NB4 (cell line): ENCODE results near the gene TCF7L2.

ENCODE experiments used
- DNase-seq: peaks from one replicate; pipeline ENCODE4 v3.0.0; 2010; ENCODE audit warnings: low read depth
- H3K4me3 ChIP-seq: one replicate; pipeline ENCODE4 v1.5.1; 2011; ENCODE audit warnings: mild to moderate bottlenecking, low read depth, low read length, moderate library complexity
- CTCF ChIP-seq: IDR thresholded peaks from one replicate; pipeline ENCODE4 v1.5.1; 2012; ENCODE audit warnings: low read depth, low read length
- MAX ChIP-seq: IDR thresholded peaks from 2 replicates; pipeline ENCODE4 v1.6.1; 2011; ENCODE audit warnings: low read depth, low read length
- MYC ChIP-seq: IDR thresholded peaks from 2 replicates; pipeline ENCODE4 v1.6.1; 2011; ENCODE audit warnings: low read depth, low read length
- POLR2A ChIP-seq: IDR thresholded peaks from 2 replicates; pipeline ENCODE4 v1.6.1; 2011; ENCODE audit warnings: mild to moderate bottlenecking; ENCODE audit not compliant: insufficient read length; ENCODE audit errors: extremely low read depth

The TCF7L2 gene

GRCh38 chr10:113149626-113150025 lies 199.6 kb downstream of the TCF7L2 start:
- DNase-seq = no peak
- TF ChIP-seq POLR2A (no peak), MAX (no peak), MYC (no peak), CTCF (no peak)

GRCh38 chr10:113151190-113151666 lies 201.2 kb downstream of the TCF7L2 start:
- H3K4me3 ChIP-seq = no peak overlapping the region
- no peak; the same call in 1 of the 2 replicates for TF ChIP-seq MYC
- peak; percentile 82 for TF ChIP-seq MAX
- no peak for TF ChIP-seq CTCF
- TF ChIP-seq POLR2A = no peak
- DNase-seq = peak; percentile 55

More at GRCh38 chr10:113149626-113150025, 199.6 kb downstream of the TCF7L2 start:
- no peak overlapping the region for H3K4me3 ChIP-seq

- no peak for TF ChIP-seq MYC
- DNase-seq = peak; percentile 22
- H3K4me3 ChIP-seq = no peak overlapping the region
Observed at GRCh38 chr10:113153493-113154102, 203.6 kb downstream of the TCF7L2 start.

GRCh38 chr10:113157441-113157840 lies 207.4 kb downstream of the TCF7L2 start:
- DNase-seq = no peak
- H3K4me3 ChIP-seq = no peak overlapping the region
- no peak for TF ChIP-seq POLR2A
- TF ChIP-seq MYC = no peak
- TF ChIP-seq CTCF = no peak
- TF ChIP-seq MAX = no peak

- H3K4me3 ChIP-seq = no peak overlapping the region
- TF ChIP-seq MYC (no peak), CTCF (no peak), MAX (no peak), POLR2A (no peak)
- no peak for DNase-seq
Observed at GRCh38 chr10:113158183-113158582, 208.1 kb downstream of the TCF7L2 start.

GRCh38 chr10:113159563-113159962 lies 209.5 kb downstream of the TCF7L2 start:
- TF ChIP-seq CTCF (no peak), MYC (no peak), MAX (no peak), POLR2A (no peak)

More at GRCh38 chr10:113159563-113159962, 209.5 kb downstream of the TCF7L2 start:
- no peak for DNase-seq
- H3K4me3 ChIP-seq = no peak overlapping the region
